Stimulated activated CD4-positive, alpha-beta T cell treated with anti-CD3 and anti-CD28 coated beads, Interleukin-1b, Interleukin-23, amount 100 ng/mL, for 4 hours (primary cell): ENCODE data around the gene MAN2A2.

Source experiments
- DNase-seq, 2 donors: peaks; one replicate each; pipeline ENCODE4 v3.0.0-alpha.2; 2020; ENCODE audit warnings: low read depth in 2 of 2

The MAN2A2 gene

DNA sequence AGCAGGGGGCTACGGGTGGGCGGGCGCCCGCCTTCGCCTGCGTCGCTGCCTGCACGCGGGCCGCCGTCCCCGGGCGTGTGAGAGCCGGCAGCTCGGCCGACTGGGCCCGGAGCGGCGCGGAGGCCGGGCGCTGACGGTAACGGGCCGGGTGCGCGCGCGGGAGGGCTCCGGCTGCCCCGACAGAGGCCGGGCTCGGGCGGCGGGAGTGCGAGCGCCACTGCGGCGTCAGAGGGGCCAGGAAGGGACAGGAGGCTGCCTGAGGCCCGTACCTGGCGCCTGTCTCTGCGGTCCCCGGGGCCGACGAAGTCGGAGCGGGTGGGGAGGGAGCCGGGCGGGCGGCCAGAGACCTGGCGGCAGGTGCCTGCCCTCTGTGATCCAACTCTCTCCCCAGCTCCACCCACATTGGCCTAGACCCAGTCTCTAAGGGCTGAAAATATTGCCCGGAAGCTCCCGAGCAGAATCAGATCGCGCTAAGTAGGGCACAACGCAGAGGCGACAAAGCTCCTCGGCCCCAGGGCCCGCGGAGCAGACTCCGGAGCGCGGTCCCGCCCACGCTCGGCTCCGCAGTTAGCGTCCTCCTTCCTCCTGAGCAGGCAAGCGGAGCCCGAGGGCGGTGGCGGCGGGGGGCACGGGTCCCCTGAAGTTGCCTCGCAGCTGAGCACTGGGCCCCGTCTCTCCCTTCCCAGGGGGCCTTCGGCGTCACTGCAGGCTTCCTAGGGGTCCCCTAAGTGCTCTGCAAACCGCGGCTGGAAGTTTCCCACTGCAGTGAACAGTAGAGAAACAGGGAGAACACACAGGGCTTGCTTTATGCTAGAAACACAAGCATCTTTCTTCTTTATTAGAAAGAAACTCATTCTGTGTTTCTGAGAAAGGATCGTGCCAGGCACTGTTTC is at the start of gene MAN2A2:
Gene MAN2A2 (plus strand): TSS at position 463 of the 893 bp plus-strand sequence. CDS start 906 bp downstream, outside the sequence.
- peak; percentile 65 to 78 for DNase-seq

DNA sequence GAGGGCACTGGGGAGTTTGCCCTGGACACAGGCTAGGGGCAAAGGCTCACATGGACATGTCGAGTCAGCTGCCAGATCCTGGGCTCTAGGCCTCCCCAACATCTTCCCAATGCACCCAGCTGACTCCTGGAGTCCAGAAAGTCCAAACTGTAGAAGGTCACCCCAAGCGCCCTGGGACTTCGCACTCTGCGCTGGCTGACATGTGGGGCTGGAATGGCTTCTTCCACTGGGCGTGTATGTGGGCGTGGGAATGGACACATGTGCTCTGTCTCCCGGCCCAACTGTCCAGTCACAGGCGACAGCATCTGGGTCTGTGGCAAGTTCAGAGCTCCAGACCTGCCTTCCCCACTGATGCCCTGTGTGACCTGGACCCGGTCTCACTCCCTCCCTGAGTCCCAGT is 48.0 kb upstream of the MAN2A2 start:
- no peak for DNase-seq

DNA sequence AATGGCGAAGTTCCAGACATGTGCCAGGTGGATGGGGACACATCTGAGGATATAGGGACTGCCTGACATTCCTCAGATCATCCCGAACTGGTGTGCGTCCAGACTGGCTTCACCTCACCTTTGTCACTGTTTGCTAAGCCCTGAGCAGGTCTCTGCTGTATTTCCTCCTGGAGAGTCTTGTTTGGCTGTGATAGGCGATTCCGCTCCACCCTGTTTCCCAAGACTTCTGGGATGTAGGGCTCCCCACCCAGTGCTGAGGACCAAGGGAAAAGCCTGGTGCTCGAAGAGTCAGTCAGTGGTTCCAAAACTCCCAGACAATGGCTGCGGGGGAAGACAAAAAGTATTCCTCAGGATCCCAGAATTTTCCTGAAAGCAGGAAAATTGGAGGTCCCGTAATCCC is 45.8 kb upstream of the MAN2A2 start:
- DNase-seq, result no peak

DNA sequence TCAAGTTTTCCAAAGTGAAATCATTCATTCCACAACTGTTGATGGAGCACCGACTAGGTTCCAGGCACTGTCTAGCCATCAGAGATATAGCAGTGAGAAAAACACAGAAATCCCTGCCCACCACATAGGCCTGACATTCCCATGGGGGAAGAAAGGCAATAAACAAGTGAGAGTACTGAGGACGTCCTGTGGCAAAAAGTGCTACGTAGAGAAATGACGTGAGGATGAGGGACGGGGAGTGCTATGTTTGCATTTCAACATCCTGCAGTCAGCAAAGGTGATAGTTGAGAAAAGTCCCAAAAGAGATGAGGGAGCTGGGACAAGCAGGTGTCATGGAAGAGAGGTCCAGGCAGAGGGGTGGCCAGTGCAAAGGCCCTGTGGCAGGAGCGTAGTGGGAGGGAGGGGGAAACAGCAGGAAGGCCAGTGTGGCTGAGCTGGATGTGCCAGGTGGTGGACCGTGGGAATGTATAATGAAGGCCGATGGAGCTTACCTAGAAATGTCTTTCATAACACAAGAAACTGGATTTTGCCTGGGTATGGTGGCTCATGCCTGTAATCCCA is 45.1 kb upstream of the MAN2A2 start:
- no peak for DNase-seq

DNA sequence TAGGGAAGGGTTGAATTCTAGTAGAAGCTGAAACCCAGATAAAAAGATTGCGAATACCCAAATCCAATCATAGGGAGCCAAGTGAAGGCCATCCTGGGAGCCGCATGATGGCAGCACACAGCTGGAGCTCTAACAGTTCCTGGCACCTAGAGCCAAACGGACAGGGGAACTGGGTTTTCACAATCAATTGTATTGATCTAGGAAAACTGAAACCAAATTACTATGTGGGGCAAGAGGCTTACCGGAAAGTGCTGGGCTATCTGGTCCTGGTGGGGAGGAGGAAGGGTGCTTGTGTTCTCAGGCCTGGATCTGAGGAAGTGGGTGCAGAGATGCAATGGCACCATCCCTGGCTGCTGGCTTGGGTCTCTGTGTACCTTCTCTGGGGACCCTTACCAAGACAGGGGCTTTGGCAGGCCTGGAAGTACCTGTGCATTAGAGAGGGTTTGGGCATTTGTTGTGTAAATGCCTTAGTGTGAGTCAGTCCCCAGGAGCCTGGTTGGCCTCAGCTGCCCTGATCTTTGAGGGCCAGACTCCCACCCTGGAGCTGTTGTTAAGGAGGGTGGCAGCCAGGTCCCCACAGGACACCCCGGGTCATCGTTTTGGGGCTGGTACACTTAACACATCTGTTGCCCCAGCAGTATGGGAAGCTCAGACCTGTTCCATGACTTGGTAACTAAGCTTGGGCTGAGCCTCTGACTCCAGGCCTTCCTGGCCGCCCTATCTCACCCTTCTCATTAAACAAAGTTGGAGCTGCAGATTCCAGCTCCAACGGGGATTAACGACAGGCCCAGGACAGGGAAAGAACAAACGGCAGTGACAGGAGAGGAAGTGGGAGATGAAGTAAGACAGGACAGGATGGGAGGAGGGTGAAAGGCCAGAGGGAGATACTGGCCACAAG is 43.6 kb upstream of the MAN2A2 start:
- DNase-seq, result no peak

DNA sequence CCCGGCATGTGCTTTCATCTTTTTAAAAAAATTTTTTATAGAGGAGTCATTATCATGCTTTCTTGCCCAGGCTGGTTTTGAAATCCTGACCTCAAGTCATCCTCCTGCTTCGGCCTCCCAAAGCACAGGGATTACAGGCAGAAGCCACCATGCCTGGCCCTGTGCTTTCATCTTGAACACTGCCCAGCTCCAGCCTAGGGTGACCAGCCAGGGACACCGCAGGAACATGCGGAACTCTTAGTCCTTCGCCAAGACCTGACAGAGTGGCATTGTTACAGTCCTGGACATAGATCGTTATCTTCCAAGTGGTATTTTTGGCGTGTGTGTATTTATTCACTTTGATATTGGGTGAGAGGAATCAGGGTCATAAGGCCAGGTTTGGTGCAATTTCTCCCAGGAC is 42.7 kb upstream of the MAN2A2 start:
- DNase-seq, result no peak

DNA sequence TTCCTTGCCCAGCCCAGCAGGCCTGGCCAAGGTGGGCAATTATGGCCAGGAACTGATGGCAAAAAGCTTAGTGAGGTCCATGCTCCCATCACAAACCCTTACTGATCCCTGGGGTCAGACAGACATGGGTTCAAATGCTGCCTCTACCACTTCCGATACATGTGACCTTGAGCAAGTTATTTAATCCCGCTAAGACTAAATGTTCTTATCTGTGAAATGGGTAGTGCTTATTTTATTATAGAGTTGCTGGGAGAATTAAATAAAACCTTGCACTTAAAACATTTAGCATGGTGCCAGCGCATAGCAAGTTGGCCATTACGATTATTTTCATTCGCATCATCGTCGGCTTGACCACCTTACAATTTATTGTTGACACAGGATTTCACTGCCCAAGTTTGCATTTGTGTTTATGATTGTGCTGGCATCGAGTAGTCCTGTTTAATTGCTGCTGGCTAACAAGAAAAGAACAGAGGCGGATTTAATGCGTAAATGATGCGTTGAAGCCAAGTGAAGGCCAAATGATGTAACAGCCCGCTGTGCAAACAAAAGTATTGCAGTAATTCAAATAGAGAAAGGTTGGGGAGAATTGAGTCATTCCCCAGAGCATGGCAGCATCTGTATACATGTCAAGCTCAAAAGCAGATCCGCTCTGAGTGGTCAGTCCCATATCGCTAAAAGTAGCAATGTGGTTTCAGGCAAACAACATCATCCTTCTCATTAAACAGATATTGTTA is 42.0 kb upstream of the MAN2A2 start:
- no peak for DNase-seq

DNA sequence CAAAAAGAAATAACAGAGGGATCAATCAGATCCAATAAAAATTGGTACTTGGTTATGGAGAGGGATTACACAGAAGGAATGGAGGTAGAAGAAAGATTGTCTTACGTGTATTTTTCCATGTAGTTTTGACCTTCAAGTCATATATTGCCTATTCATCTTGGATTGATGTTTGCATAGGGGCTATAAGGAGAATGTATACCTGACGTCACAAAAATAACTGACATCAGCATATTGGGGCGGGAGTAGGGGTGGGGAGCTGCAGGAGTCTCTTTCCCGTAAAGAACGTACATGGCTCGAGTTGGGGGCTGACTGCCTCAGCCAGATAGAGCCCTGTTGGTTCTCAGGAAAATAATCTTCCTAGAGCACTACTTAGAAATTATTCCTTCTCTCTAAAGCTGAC is 40.6 kb upstream of the MAN2A2 start:
- no peak for DNase-seq

DNA sequence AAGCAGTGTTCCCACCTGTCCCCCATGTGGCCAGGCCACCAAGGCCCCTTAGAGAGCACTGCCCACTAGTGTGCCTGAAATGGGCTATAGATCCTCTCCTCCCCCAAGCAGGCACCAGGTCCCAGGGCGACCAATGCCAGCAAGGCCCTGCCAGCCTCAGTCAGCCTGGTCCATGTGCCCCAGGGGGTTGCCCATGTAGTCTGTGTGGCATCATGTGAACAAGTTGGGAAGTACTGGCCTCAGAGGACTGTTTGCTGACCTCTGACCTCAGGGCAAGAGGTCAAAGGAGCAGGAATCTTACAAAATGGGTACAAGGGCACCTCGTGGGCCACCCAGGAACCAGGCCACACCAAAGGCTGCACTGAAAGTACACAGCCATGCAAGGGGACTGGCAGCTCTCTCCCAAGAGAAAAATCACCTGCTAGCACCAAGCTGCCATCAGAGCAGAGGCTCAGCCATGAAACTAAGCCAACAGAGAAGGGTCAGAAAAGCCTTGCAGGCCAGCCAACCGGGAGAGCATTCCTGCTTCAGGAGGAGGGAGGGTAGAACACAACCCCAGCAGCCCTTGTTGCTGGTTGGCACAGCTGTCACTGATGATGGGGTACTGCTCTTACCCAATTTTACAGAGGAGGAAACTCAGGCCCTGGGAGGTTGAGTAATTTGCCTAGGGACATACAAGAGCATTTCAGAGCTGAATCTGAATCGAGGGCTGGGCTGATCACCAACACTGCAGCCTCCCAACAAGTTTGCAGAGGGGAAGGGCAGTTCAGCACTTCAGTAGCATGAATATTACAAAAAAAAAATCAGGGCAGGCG is 39.9 kb upstream of the MAN2A2 start:
- DNase-seq, result no peak

DNA sequence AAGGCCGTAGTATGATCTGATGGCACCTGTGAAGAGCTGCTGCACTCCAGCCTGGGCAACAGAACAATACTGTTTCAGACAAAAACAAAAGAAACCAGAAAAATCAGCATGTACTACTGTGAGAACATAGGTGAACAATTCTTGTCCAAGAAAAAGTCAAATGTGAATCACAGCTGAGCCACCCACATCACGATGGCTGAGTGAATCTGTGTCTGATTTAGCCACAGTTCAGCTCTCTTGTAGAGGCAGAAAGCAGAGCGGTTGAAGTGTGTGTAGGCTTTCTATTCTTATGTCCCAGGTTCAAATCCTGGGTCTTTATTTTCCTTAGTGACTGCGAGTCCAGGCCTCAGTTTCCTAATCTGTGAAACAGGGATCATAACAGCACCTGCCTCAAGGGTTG is 39.1 kb upstream of the MAN2A2 start:
- no peak for DNase-seq

DNA sequence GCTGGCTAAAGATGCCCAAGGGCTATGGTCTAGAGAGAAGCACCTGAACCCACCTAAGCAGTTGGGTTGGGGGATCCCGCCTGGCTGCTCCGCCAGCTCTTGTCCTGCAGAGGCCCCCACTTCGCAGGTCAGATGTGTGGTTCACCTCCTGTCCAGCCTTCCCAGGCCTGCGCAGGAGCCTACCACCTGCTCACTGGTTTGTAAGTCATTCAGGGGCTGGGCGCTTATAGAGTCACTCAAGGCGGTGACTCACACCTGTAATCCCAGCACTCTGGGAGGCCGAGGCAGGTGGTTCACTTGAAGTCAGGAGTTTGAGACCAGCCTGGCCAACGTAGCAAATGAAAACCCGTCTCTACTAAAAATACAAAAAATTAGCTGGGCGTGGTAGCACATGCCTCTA is 38.6 kb upstream of the MAN2A2 start:
- no peak for DNase-seq

DNA sequence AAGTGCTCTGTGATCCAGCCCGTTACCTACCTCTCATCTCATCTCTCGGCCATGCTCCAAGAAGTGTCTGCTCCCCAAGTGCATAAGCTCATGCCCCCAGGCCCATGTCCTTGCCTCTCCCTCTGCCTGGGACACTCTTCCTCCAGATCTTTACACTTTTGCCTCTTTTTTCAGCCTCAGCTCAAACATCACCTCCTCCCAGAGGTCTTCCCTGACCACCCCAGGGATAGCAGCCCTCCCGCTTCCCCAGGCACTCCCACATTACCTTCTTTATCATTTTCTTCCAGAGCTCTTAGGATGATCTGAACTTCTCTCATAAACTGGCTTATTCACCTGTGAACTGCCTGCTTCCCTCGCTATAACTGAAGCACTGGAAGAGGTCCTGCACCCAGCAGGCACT is 37.4 kb upstream of the MAN2A2 start:
- DNase-seq, result no peak

DNA sequence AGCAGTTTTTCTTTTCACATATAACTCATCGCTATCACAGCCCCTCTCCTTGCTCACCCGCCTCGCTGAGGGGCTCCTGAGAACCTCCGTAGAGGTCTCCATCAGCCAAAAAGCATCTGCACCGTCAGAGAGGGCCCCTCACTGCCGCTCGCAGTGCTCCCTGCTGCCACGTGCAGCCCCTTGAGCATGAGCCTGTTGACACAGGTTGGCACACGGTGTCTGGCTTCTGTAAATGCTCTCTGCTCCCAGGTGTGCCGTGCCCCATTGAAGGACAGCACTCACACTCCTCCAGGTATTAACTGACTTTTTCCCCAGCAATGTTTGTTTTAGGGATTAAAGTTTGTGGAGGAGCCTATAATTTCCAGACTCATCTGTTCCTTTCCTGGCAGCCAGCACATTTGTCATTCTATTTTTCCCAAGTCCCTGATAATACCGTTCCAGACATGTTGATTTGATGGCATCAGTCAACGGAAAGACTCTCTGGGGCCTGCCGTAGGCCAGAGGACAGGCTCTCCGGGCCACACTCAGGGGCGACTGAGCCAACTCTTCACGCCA is 36.9 kb upstream of the MAN2A2 start:
- no peak for DNase-seq

DNA sequence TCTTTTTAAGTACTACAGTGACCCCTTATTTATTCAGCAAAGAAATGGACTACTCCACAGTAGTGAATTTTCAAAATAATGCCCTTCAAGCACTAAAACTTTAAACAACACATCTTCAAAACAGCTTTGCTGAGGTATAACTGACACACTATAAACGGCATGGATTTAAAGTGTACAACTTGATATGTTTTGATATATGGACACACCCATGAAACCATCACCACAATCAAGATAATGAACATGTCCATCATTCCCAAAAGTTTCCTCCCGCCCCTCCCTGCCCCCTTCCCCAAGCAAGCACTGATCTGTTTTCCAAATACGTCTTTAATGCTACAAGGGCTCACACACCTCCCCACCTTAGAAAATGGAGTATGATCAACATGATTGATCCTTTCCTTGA is 36.3 kb upstream of the MAN2A2 start:
- DNase-seq, result no peak

DNA sequence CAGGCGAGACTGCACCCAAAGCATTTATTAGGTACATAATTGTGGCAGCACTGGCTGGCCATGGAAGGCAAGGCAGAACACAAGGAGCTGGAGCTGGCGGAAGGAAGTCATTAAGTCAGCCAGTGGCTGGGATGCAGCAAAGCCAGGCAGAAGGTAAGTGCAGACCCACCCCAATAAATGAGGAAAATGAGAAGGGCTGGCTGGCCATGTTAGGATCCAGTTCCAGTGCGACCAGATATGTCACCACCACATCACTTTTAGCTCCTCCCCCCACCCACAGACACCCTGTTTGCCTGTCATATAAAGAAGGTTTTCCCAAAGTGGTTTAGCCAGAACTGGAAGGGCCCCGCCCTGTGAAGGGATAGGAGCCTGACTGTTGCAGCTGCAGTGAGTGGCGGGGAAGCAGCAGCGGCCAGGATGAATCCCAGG is 34.8 kb upstream of the MAN2A2 start, which contains the start of gene FURIN:
Gene FURIN (plus strand): TSS at position 328 of the 429 bp plus-strand sequence. CDS start 7,153 bp downstream, outside the sequence.
- no peak for DNase-seq

DNA sequence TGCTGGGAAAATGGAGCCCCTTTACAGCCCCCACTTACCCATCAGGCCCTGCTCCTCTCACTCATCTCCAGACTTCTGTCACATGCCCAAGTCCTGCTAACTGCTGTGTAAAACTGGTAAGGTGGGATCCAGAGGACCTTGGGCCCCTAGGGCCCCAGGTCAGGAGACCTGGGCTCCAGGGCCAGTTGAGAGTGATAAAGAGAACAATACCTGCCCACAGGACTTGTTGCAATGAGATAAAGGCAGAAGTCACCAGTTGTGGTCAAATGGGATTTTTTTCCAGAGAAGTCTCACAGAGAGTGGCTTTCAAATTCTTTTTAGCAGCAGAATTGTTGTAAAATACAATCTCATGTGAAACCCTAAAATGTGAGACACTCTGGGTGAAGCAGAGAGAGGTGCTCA is 34.0 kb upstream of the MAN2A2 start:
- no peak for DNase-seq

DNA sequence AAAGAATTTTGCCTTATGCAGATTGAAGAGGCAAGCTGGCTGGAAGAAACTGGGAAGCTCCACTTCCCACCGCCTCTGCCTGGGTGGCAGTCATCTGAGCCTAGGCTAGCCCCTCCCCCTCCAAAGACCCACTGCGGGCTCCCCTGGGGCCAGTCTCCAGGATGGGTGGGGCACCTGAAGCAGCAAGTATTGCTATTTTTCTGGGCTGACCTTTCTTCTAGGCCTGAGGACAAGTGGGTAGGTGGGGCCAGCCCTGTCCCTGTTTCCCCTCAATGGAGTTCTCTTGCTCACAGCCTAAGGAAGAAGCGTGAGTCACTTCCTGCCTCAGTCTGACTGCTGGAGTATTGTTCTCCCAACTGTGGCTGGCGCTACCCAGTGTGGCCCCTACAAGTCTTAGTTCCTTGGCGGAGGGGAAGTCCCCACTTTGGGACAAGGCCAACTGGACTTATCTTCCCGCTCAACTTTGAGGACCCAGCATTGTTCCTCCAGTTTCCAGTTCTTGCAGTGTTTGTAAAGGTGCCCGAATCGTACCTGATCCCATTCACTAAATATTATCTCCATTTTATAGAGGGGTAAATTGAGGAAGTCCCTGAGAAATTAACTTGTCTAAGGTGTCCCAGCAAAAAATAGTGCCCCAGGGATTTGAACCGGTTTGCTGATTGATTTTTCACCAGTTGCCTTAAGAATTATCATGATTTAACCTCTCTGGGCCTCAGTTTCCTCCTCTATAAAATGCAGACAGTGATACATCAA is 33.3 kb upstream of the MAN2A2 start:
- peak in 1 of 2 donors; percentile 23 for DNase-seq

DNA sequence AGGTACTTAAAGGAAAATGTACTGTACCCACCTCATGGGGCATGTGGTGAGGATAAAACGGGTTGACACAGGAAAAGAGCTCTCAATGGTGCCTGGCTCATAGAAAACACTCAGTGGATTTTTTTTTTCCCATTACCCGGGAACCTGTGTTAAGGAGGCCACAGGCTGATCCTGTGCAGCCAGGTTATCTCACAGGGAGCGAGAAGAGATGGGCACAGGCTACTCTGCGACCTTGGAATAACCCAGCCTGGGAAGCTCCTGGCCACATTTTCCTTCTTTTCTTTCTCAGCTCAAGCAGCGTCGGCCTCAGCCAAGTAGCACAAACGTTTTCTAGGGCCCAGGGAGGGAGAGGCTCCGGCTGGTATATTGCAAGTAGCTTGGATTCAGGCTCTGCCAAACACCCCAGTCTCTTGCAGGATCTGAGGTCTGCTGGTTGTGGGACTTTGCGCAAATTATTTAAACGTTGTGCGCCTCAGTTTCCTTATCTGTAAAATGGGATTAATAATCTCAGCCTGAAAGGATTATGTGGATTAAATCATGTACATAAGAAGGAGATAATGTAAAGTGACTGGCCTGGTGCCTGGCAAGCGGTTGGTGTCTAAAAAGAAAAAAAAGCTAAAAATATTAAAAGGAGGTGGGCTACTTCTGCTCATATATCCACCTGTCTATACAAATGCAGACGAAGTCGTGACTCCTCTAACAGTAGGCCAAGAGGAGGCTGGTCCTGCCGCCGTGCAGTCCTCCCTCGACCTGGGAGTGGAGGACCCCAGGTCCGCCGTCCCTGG is 32.6 kb upstream of the MAN2A2 start:
- DNase-seq, result no peak
